ENCODE measurements around the gene SFMBT2. TPM values are rescaled to one million over a fixed set of nuclear protein-coding genes. Genes with fewer than 3 reads are reported as not detected.

SFMBT2 gene
- total RNA-seq, 1 experiment from 2014 or later: 14.3 TPM

DNA sequence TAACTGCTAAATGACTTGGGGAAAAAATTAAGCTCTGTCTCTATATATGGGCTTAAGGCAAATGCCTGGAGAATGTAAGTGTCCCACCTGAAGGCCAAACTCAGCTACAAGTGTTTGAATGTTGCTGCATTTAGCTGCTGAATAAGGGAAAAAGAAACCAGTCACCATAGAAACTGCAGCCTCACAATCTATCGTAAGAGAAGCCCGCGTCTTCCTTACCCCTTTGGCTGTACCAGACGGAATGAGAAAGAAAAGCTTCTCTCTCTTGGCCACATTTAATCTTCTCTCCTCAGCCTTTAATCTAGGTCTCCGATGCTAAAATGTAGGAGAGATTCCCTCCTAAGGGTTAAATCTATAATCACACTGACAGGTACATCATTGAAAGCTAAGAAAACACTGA is 147.2 kb downstream of the SFMBT2 start:
- Mint-ChIP-seq H3K27ac (0 out of 2 replicates have a peak overlapping the region, but pooled peaks have one; percentile 6), H3K9me3 (no peaks in the 10 kb centered on the region), H3K36me3 (no peaks in the 10 kb centered on the region), H3K4me1 (peaks cover 5% of the 10 kb centered on the region; the same call in 1 of the 2 replicates), H3K4me3 (no peak overlapping the region), H3K27me3 (ENCODE audit: low read depth) (no peaks in the 10 kb centered on the region)
- CTCF ChIA-PET: no interaction called here
- POLR2A ChIA-PET: no interaction called here
- TF ChIP-seq EMX1 (CRISPR knock-in tag; IDR thresholded peaks at IDR 0.05): no peak
- TF ChIP-seq IRF2 (CRISPR knock-in tag; IDR thresholded peaks at IDR 0.05; ENCODE audit: borderline replicate concordance, low read depth): no peak
- TF ChIP-seq, protein P1, sequence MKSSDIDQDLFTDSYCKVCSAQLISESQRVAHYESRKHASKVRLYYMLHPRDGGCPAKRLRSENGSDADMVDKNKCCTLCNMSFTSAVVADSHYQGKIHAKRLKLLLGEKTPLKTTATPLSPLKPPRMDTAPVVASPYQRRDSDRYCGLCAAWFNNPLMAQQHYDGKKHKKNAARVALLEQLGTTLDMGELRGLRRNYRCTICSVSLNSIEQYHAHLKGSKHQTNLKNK (CRISPR knock-in tag; IDR thresholded peaks at IDR 0.05): no peak
- DNase-seq (ENCODE audit: low spot score) (no peak), ATAC-seq (no peak)

DNA sequence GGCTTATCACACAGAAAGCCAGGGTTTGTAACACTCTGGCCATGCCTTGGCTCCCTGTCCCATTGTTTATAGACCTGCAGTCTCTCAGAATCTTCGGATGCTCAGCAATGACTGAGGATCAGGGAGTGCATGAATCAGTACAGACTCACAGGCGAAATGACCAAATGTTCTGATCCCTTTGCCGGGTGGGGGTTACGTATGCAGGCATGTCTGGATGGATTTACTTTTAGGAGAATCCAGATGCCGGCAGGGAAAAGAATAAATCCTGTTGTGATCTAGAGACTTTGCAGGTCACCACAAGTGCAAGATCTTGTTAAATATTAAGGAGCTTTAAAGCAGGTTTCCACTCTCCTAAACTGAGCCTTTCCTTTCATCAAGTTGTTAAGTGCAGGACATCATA is 149.5 kb downstream of the SFMBT2 start:
- ChIA-PET POLR2A (interaction anchor here (0.7 kb wide), 1 partner anchor 16 kb away, joined by 3 read pairs; no protein-coding TSS in a partner anchor), CTCF (interaction anchor here (0.6 kb wide), 1 partner anchor 14 kb away, joined by 3 read pairs; no protein-coding TSS in a partner anchor)
- Mint-ChIP-seq H3K27ac (peak overlapping the region; percentile 53; the same call in 1 of the 2 replicates), H3K4me1 (peaks cover 5% of the 10 kb centered on the region; the same call in 1 of the 2 replicates), H3K4me3 (no peak overlapping the region), H3K36me3 (no peaks in the 10 kb centered on the region; the same call in 1 of the 2 replicates), H3K27me3 (ENCODE audit: low read depth) (no peaks in the 10 kb centered on the region), H3K9me3 (no peaks in the 10 kb centered on the region)
- no peak for TF ChIP-seq JAZF1 (CRISPR knock-in tag; IDR thresholded peaks at IDR 0.05)
- no peak for TF ChIP-seq ATF1 (CRISPR knock-in tag; IDR thresholded peaks at IDR 0.05)
- TF ChIP-seq, protein P2, sequence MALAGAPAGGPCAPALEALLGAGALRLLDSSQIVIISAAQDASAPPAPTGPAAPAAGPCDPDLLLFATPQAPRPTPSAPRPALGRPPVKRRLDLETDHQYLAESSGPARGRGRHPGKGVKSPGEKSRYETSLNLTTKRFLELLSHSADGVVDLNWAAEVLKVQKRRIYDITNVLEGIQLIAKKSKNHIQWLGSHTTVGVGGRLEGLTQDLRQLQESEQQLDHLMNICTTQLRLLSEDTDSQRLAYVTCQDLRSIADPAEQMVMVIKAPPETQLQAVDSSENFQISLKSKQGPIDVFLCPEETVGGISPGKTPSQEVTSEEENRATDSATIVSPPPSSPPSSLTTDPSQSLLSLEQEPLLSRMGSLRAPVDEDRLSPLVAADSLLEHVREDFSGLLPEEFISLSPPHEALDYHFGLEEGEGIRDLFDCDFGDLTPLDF (CRISPR knock-in tag; IDR thresholded peaks at IDR 0.05): no peak
- no peak for TF ChIP-seq ZNF423 (CRISPR knock-in tag; IDR thresholded peaks at IDR 0.05)
- no peak for TF ChIP-seq MYBL2 (CRISPR knock-in tag; IDR thresholded peaks at IDR 0.05)
- TF ChIP-seq, protein P3, sequence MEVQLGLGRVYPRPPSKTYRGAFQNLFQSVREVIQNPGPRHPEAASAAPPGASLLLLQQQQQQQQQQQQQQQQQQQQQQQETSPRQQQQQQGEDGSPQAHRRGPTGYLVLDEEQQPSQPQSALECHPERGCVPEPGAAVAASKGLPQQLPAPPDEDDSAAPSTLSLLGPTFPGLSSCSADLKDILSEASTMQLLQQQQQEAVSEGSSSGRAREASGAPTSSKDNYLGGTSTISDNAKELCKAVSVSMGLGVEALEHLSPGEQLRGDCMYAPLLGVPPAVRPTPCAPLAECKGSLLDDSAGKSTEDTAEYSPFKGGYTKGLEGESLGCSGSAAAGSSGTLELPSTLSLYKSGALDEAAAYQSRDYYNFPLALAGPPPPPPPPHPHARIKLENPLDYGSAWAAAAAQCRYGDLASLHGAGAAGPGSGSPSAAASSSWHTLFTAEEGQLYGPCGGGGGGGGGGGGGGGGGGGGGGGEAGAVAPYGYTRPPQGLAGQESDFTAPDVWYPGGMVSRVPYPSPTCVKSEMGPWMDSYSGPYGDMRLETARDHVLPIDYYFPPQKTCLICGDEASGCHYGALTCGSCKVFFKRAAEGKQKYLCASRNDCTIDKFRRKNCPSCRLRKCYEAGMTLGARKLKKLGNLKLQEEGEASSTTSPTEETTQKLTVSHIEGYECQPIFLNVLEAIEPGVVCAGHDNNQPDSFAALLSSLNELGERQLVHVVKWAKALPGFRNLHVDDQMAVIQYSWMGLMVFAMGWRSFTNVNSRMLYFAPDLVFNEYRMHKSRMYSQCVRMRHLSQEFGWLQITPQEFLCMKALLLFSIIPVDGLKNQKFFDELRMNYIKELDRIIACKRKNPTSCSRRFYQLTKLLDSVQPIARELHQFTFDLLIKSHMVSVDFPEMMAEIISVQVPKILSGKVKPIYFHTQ (CRISPR knock-in tag; IDR thresholded peaks at IDR 0.05): no peak
- no peak for TF ChIP-seq NR3C1 (CRISPR knock-in tag; conservative IDR thresholded peaks at IDR 0.05; ENCODE audit: low read depth)
- TF ChIP-seq KAT7 (CRISPR knock-in tag; IDR thresholded peaks at IDR 0.05; ENCODE audit: borderline replicate concordance): no peak
- TF ChIP-seq, protein P4, sequence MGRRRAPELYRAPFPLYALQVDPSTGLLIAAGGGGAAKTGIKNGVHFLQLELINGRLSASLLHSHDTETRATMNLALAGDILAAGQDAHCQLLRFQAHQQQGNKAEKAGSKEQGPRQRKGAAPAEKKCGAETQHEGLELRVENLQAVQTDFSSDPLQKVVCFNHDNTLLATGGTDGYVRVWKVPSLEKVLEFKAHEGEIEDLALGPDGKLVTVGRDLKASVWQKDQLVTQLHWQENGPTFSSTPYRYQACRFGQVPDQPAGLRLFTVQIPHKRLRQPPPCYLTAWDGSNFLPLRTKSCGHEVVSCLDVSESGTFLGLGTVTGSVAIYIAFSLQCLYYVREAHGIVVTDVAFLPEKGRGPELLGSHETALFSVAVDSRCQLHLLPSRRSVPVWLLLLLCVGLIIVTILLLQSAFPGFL (CRISPR knock-in tag; IDR thresholded peaks at IDR 0.05; ENCODE audit: borderline replicate concordance): no peak
- TF ChIP-seq, protein P5, sequence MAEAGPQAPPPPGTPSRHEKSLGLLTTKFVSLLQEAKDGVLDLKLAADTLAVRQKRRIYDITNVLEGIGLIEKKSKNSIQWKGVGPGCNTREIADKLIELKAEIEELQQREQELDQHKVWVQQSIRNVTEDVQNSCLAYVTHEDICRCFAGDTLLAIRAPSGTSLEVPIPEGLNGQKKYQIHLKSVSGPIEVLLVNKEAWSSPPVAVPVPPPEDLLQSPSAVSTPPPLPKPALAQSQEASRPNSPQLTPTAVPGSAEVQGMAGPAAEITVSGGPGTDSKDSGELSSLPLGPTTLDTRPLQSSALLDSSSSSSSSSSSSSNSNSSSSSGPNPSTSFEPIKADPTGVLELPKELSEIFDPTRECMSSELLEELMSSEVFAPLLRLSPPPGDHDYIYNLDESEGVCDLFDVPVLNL (CRISPR knock-in tag; IDR thresholded peaks at IDR 0.05; ENCODE audit: borderline replicate concordance, low read depth): no peak
- no peak for TF ChIP-seq CREB1 (CRISPR knock-in tag; IDR thresholded peaks at IDR 0.05)
- no peak for TF ChIP-seq ESRRA (CRISPR knock-in tag; IDR thresholded peaks at IDR 0.05; ENCODE audit: borderline replicate concordance)
- TF ChIP-seq, protein P6, sequence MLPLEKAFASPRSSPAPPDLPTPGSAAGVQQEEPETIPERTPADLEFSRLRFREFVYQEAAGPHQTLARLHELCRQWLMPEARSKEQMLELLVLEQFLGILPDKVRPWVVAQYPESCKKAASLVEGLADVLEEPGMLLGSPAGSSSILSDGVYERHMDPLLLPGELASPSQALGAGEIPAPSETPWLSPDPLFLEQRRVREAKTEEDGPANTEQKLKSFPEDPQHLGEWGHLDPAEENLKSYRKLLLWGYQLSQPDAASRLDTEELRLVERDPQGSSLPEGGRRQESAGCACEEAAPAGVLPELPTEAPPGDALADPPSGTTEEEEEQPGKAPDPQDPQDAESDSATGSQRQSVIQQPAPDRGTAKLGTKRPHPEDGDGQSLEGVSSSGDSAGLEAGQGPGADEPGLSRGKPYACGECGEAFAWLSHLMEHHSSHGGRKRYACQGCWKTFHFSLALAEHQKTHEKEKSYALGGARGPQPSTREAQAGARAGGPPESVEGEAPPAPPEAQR (CRISPR knock-in tag; IDR thresholded peaks at IDR 0.05): no peak
- ATAC-seq: no peak
- no peak for DNase-seq (ENCODE audit: low spot score)
